ENCODE results near the gene DOCK10. TPM values are rescaled to one million over a fixed set of nuclear protein-coding genes. Genes with fewer than 3 reads are reported as not detected.

DOCK10 gene
- total and polyA plus RNA-seq, 3 donors from 2014 or later, result 2.9 to 20.2 (median 11.4) TPM

DNA sequence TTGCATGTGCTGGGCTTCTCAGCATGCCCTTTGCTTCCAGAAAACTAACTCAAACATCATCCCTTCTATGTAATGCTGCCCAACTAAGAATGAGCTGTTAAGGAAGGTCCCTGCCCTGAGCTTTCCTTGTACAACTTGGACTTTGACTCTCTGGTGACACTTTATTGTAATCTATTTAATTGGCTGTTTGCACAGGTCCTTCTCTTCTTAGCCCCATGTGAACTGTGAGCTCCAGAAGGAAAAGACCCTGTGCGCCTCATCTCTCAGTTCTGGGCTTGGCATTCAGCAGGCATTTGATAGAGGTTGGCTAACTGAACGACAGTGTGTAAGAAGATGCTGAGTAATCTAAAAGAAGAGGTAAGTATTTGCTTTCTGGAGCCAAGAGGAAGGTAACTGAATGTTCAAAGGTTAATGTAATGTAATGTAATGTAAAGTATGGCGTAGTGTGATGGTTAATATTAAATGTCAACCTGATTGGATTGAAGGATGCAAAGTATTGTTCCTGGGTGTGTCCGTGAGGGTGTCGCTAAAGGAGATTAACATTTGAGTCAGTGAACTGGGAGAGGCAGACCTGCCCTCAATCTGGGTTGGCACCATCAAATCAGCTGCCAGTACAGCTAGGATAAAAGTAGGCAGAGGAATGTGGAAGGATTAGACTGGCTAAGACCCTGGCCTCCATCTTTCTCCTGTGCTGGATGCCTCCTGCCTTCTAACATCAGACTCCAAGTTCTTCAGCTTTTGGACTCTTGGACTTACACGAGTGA, 265.3 kb downstream of the DOCK10 start:
- 93% methylated on average over 6 of the region's 6 CpGs for WGBS, 2 donors
- DNase-seq, result no peak
- Histone ChIP-seq H3K4me3 (no peak overlapping the region), H3K27me3 (no peaks in the 10 kb centered on the region), H3K36me3 (ENCODE audit: low read depth, missing control alignments) (no peaks in the 10 kb centered on the region), H3K27ac (no peak overlapping the region), H3K9me3 (no peaks in the 10 kb centered on the region), H3K4me1 (no peaks in the 10 kb centered on the region)
- TF ChIP-seq POLR2A (IDR thresholded peaks at IDR 0.05), result no peak
- TF ChIP-seq, protein P1, sequence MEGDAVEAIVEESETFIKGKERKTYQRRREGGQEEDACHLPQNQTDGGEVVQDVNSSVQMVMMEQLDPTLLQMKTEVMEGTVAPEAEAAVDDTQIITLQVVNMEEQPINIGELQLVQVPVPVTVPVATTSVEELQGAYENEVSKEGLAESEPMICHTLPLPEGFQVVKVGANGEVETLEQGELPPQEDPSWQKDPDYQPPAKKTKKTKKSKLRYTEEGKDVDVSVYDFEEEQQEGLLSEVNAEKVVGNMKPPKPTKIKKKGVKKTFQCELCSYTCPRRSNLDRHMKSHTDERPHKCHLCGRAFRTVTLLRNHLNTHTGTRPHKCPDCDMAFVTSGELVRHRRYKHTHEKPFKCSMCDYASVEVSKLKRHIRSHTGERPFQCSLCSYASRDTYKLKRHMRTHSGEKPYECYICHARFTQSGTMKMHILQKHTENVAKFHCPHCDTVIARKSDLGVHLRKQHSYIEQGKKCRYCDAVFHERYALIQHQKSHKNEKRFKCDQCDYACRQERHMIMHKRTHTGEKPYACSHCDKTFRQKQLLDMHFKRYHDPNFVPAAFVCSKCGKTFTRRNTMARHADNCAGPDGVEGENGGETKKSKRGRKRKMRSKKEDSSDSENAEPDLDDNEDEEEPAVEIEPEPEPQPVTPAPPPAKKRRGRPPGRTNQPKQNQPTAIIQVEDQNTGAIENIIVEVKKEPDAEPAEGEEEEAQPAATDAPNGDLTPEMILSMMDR (IDR thresholded peaks at IDR 0.05), result no peak
- intact Hi-C loops (cut with DNase I; ENCODE audit: low total_unique reads), result no loop called here

DNA sequence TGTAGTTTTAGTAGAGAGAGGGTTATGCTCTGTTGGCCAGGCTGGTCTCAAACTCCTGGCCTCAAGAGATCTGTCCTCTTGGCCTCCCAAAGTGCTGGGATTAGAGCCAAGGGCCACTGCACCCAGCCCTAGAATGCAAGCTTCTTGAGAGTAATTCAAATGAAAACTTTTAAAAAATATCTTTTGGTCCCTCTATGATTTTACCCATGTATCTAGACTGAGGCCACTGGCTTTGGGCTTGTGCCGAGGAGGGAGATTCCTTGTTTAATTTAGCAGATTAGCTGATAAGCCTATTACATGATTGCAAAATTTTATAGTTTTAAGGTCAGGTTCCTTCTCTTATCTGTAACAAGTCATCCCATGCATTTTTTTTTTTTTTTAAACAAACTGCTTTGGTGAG, 266.6 kb downstream of the DOCK10 start:
- H3K27ac ChIP-seq, result no peak overlapping the region
- DNase-seq, result no peak
- H3K4me3 ChIP-seq, result no peak overlapping the region
- H3K9me3 ChIP-seq, result no peaks in the 10 kb centered on the region
- no peaks in the 10 kb centered on the region for H3K36me3 ChIP-seq (ENCODE audit: low read depth, missing control alignments)
- 68 to 79% methylated on average over 1 of the region's 1 CpG for WGBS, 2 donors
- TF ChIP-seq POLR2A (IDR thresholded peaks at IDR 0.05), result no peak
- TF ChIP-seq, protein P1 (IDR thresholded peaks at IDR 0.05), result no peak
- H3K4me1 ChIP-seq, result no peaks in the 10 kb centered on the region
- H3K27me3 ChIP-seq, result no peaks in the 10 kb centered on the region
- intact Hi-C loops (cut with DNase I; ENCODE audit: low total_unique reads), result no loop called here

DNA sequence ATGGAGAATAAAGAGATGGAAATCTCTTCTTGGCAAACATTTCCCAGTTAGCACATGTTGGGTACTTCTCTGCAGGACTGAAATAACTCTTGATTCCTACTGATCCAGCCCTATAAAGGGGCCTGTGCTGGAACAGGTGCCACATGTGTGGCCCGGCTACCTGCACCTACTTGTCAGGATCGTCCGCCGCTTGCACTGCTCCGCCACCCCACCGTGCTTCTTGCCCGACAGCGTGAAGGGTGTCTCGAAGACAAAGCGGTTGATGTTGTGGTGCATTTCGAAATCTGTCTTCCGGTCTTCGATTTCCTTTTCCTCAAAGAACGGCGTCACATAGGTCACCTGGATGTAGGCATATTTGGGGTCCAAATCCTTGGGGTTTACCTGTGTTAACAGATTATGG, 267.5 kb downstream of the DOCK10 start:
- TF ChIP-seq, protein P1 (IDR thresholded peaks at IDR 0.05), result no peak
- TF ChIP-seq POLR2A (IDR thresholded peaks at IDR 0.05), result no peak
- H3K4me3 ChIP-seq, result no peak overlapping the region
- intact Hi-C loops (cut with DNase I; ENCODE audit: low total_unique reads), result no loop called here
- H3K36me3 ChIP-seq (ENCODE audit: low read depth, missing control alignments), result no peaks in the 10 kb centered on the region
- H3K27ac ChIP-seq, result no peak overlapping the region
- H3K4me1 ChIP-seq, result no peaks in the 10 kb centered on the region
- H3K9me3 ChIP-seq, result no peaks in the 10 kb centered on the region
- WGBS, 2 donors, result 93 to 98% methylated on average over 15 of the region's 15 CpGs
- DNase-seq, result no peak
- no peaks in the 10 kb centered on the region for H3K27me3 ChIP-seq

DNA sequence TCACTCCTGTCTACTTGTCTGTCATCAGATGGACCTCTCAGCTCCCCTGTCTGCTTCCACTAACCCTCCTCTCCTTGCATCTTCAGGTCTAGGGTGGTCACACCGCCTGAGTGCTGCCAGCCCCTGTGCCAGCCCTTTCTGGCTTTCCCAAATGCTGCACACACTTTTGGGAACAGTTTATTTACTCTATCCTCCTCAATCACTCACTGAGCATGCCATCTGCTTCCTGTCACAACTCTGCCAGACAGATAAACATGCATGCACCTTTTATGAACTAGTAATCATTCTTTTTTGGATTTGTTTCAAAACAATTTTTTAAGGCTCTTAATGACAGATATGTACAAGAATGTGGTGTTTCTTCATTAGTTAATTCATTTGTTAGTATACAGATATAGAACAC, 269.8 kb downstream of the DOCK10 start:
- 85 to 100% methylated on average over 1 of the region's 1 CpG for WGBS, 2 donors

More for the DNA sequence above, 269.8 kb downstream of the DOCK10 start:
- Histone ChIP-seq H3K27ac (no peak overlapping the region), H3K36me3 (ENCODE audit: low read depth, missing control alignments) (no peaks in the 10 kb centered on the region), H3K4me3 (no peak overlapping the region), H3K4me1 (no peaks in the 10 kb centered on the region), H3K27me3 (no peaks in the 10 kb centered on the region), H3K9me3 (no peaks in the 10 kb centered on the region)
- no peak for DNase-seq
- intact Hi-C loops (cut with DNase I; ENCODE audit: low total_unique reads), result no loop called here
- TF ChIP-seq, protein P1 (IDR thresholded peaks at IDR 0.05), result no peak
- TF ChIP-seq POLR2A (IDR thresholded peaks at IDR 0.05), result no peak

Data from testis (tissue), 3 donors.